Vagina (tissue), 2 donors: ENCODE results near the gene NAGPA.

Source experiments
- POLR2A ChIP-seq, 2 donors: fragments of 450-650 bp; IDR thresholded peaks; one replicate each; pipeline ENCODE4 v1.6.1; 2017; ENCODE audit warnings: antibody characterized with exemption in 2 of 2, mild to moderate bottlenecking in 2 of 2, moderate library complexity in 2 of 2
- TF ChIP-seq, protein P1 (sequence below), 3 experiments: fragments of 450-650 bp in 2 of 3; fragments of 200-600 bp in 1 of 3; sonication (generic) in 1 of 3; IDR thresholded peaks; one replicate each; pipeline ENCODE4 v1.5.1; 2017 to 2019; ENCODE audit warnings: antibody characterized with exemption in 3 of 3, mild to moderate bottlenecking in 2 of 3, moderate library complexity in 2 of 3

DNA sequence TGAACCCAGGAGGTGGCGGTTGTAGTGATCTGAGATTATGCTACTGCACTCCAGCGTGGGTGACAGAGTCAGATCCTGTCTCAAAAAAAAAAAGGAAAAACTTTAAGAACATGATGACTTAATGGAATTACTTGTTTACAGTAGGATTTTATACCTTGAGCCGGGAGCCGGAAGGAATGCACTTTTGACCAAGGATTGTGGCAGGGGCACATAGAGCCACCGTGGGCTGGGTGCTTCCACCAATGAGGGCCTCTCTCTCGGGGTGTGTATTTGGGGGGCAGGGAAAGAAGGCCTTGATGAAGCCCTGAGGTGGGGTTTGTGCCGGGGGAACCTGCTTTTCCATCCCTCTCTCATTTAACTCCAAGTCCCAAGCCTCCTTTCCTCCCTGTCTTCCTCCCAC is 6.7 kb upstream of the NAGPA start:
- no peak for TF ChIP-seq POLR2A (IDR thresholded peaks at IDR 0.05)
- TF ChIP-seq, protein P1, sequence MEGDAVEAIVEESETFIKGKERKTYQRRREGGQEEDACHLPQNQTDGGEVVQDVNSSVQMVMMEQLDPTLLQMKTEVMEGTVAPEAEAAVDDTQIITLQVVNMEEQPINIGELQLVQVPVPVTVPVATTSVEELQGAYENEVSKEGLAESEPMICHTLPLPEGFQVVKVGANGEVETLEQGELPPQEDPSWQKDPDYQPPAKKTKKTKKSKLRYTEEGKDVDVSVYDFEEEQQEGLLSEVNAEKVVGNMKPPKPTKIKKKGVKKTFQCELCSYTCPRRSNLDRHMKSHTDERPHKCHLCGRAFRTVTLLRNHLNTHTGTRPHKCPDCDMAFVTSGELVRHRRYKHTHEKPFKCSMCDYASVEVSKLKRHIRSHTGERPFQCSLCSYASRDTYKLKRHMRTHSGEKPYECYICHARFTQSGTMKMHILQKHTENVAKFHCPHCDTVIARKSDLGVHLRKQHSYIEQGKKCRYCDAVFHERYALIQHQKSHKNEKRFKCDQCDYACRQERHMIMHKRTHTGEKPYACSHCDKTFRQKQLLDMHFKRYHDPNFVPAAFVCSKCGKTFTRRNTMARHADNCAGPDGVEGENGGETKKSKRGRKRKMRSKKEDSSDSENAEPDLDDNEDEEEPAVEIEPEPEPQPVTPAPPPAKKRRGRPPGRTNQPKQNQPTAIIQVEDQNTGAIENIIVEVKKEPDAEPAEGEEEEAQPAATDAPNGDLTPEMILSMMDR (IDR thresholded peaks at IDR 0.05), result no peak
